ENCODE measurements around the gene EPB41L4B.

EPB41L4B gene

GRCh38 chr9:109319626-109320241 is 1.1 kb downstream of the EPB41L4B start:
- DNase-seq = peak; percentile 79

GRCh38 chr9:109319017-109319625 is 1.7 kb downstream of the EPB41L4B start:
- DNase-seq = peak; percentile 89

- peak; percentile 79 for DNase-seq
These were observed 2.7 kb downstream of the EPB41L4B start for GRCh38 chr9:109317979-109318741.

GRCh38 chr9:109317311-109317978 is 3.4 kb downstream of the EPB41L4B start:
- DNase-seq = peak; percentile 66

GRCh38 chr9:109316207-109316640 is 4.6 kb downstream of the EPB41L4B start:
- DNase-seq = peak; percentile 99

GRCh38 chr9:109315480-109316206 is 5.2 kb downstream of the EPB41L4B start:
- peak; percentile 27 for DNase-seq

GRCh38 chr9:109314011-109314531 is 6.8 kb downstream of the EPB41L4B start:
- peak; percentile 69 for DNase-seq

GRCh38 chr9:109313351-109313750 is 7.5 kb downstream of the EPB41L4B start:
- peak; percentile 38 for DNase-seq

GRCh38 chr9:109312783-109313182 is 8.1 kb downstream of the EPB41L4B start:
- DNase-seq = peak; percentile 45

- peak; percentile 98 for DNase-seq
These were observed 9.1 kb downstream of the EPB41L4B start for GRCh38 chr9:109311731-109312130.

- peak; percentile 95 for DNase-seq
These were observed 9.6 kb downstream of the EPB41L4B start for GRCh38 chr9:109311286-109311685.

- DNase-seq = no peak
These were observed 10.4 kb downstream of the EPB41L4B start for GRCh38 chr9:109310486-109310901.

GRCh38 chr9:109309282-109309681 is 11.6 kb downstream of the EPB41L4B start:
- DNase-seq = no peak

GRCh38 chr9:109307380-109308240 is 13.2 kb downstream of the EPB41L4B start:
- peak; percentile 50 for DNase-seq

GRCh38 chr9:109305801-109306200 is 15.1 kb downstream of the EPB41L4B start:
- DNase-seq = no peak

GRCh38 chr9:109304347-109304746 is 16.5 kb downstream of the EPB41L4B start:
- DNase-seq = peak; percentile 44

GRCh38 chr9:109303900-109304299 is 17.0 kb downstream of the EPB41L4B start:
- DNase-seq = no peak

- DNase-seq = no peak
These were observed 18.3 kb downstream of the EPB41L4B start for GRCh38 chr9:109302606-109303005.

GRCh38 chr9:109301012-109301411 is 19.8 kb downstream of the EPB41L4B start:
- no peak for DNase-seq

GRCh38 chr9:109299891-109300290 is 21.0 kb downstream of the EPB41L4B start:
- no peak for DNase-seq

GRCh38 chr9:109297899-109298298 is 23.0 kb downstream of the EPB41L4B start:
- no peak for DNase-seq
